ENCODE results near the gene BICRA.

DNA sequence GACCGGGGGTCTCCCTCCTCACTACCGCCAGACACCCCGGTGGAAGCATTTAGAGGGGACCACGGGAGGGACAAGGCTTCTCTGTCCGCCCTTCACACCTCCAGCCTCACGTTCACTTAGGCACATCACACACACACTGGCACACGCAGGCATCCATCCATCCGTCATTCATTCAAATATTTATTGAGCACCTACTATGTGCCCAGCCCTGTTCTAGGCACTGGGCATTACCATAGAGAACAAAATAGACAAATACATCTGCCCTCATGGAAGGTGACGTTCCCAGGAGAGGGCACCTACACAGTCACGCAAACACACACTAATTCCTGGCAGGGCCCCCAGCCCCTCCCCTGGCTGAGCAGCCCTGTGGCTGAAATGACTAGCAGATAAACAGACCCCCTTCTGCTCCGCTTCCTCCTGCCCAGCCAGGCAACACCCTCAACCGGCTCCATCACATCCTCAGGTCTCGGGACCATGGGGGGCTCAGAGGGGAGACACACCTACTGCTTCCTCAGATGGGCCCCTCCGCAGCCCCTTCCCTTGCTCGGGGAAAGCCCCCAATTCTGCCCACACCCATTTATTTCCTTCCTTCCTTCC lies 132.7 kb downstream of the BICRA start:
- TF ChIP-seq CTCF (conservative IDR thresholded peaks at IDR 0.05), result no peak
- no peak for TF ChIP-seq EZH2 (IDR thresholded peaks at IDR 0.05; ENCODE audit: low read depth)
